Skeletal muscle tissue (tissue), 4 donors: ENCODE measurements around the gene ZNF700. TPM values are rescaled to one million over a fixed set of nuclear protein-coding genes. Genes with fewer than 3 reads are reported as not detected.
A peak's percentile ranks its signal among the peaks of the same experiment; 100 is the strongest.
"Not testable (repeated sequence)": the region's sequence is repeated elsewhere in the genome, so short reads cannot be mapped to it uniquely, and the experiment has no call there.

ENCODE experiments used
- H3K27ac ChIP-seq: one replicate; pipeline ENCODE4 v1.7.0; 2013; ENCODE audit warnings: mild to moderate bottlenecking, low read depth, low read length, inconsistent platforms
- H3K27me3 ChIP-seq, 3 donors: one replicate each; pipeline ENCODE4 v1.7.0; 2013; ENCODE audit warnings: low read length in 3 of 3; ENCODE audit not compliant: control insufficient read depth in 3 of 3, insufficient read depth in 3 of 3
- H3K36me3 ChIP-seq, 3 donors: one replicate each; pipeline ENCODE4 v1.7.0; 2013; ENCODE audit warnings: low read length in 3 of 3; ENCODE audit not compliant: control insufficient read depth in 3 of 3, insufficient read depth in 3 of 3
- H3K4me1 ChIP-seq, 3 donors: one replicate each; pipeline ENCODE4 v1.7.0; 2013; ENCODE audit warnings: low read length in 3 of 3, mild to moderate bottlenecking in 3 of 3; ENCODE audit not compliant: control insufficient read depth in 3 of 3, insufficient read depth in 3 of 3
- H3K4me3 ChIP-seq, 3 donors: one replicate each; pipeline ENCODE4 v1.7.0; 2013; ENCODE audit warnings: low read length in 3 of 3
- H3K9ac ChIP-seq, 3 donors: one replicate each; pipeline ENCODE4 v1.7.0; 2013; ENCODE audit warnings: low read length in 3 of 3, mild to moderate bottlenecking in 3 of 3, moderate library complexity in 2 of 3, low read depth in 1 of 3
- H3K9me3 ChIP-seq, 3 donors: one replicate each; pipeline ENCODE4 v1.7.0; 2013; ENCODE audit warnings: low read length in 3 of 3; ENCODE audit not compliant: control insufficient read depth in 3 of 3
- total RNA-seq: library from RNA; depleted of rRNA; stranded (reverse); fragments of >200 nt; gene quantifications from one replicate; pipeline ENCODE4 v1.2.3, GENCODE V29; 2014
- donor health status: Osteomylitis.

ZNF700 gene
- total RNA-seq = 6.3 TPM

DNA sequence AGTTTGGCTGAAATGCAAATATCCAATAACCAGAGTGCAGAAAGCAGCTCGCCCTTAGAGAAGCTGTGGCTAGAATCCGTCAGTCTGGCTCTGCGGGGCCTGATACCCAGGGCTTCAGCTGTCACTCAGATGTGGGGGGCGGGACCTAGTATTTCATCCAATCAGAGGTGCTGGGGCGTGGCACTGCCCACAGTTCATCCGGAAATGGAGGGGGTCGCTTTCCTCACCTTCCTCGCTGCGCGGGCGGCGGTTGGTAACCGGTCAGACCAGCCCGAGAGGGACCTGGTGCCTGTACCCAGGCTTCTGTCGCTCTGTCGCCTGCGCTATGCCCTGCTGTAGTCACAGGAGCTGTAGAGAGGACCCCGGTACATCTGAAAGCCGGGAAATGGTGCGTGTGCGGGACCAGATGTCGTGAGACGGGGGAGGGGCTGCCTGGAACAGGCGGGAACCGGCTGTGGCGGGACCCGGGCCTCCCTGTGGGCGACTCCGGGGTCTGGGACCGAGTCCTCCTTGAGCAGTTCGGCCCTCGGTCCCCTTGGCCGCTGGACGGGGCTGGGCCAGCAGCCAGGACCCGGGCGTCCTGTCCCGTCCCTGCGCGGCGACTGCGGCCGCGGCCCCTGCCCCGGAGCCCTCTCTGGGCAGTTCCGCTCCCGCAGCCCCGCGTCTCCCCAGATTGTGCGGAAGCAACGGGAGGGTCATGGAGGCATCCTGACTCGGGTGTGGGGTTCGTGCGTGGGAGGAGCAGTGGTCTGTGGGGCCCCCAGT lies at the start of gene ZNF700:
TSS of gene ZNF700 (plus strand) at position 222 of the 765 bp plus-strand sequence. CDS start at position 326, 104 bp downstream.
- Histone ChIP-seq H3K4me1 (peaks cover 12 to 18% (median 15%) of the 10 kb centered on the region in 3 donors), H3K4me3 (peak within 1 kb of the TSS; percentile 92 to 96 (median 96)), H3K36me3 (peaks cover 0 to 2% (median 0%) of the 10 kb centered on the region in 3 donors), H3K27me3 (no peaks in the 10 kb centered on the region), H3K9ac (peak within 1 kb of the TSS; percentile 84 to 90 (median 87)), H3K9me3 (no peaks in the 10 kb centered on the region), H3K27ac (peak within 1 kb of the TSS; percentile 92)

DNA sequence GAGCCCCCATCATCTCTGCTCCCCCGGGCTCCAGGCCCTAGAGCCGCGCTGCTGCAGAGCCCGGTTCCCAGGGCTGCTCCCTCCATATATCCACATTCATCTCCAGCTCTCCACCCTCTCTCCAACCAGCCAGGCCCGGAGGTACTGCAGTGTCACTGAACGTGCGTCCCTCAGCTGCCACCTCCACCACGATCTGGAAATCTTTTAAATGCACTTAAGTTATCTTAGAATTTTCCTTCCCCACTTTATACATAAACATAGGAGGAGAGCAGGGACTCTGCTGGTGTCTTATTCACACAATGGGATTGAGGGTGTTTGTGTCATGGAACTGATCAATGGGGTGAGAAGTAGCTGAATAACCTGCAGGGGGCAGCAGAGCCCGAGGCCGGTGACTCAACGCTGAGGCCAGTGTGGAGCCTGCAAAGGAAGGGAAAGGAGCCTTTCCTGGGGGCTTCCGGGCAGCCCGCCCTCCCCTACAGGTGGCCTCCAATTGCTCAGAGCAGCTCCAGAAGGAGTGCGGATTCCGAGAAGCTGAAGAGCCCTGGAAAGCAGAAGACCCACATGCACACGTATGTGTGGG lies 45.1 kb upstream of the ZNF700 start:
- not testable (repeated sequence) for H3K36me3 ChIP-seq, H3K27ac ChIP-seq, H3K9me3 ChIP-seq, H3K27me3 ChIP-seq, H3K9ac ChIP-seq, H3K4me3 ChIP-seq, H3K4me1 ChIP-seq

DNA sequence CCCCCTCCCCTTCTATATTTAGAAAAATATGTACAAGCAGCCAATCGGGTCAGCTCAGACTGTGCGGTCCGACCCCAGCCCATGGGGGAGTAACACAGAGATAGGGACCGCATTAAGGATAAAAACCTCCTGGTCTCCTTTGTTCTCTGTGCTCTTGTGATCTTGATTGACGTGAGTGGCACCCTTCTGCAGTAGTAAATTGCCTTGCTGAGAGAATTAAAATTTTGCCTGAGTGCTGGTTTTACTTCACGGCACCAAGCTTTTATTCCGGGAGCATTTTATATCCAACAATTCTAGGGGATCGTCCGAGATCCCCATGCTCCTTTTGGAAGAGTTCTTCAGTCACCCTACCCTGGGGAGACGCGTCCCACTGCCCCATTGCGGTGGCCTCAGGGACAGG lies 44.3 kb upstream of the ZNF700 start:
- Histone ChIP-seq H3K4me3 (no peak overlapping the region), H3K36me3 (no peaks in the 10 kb centered on the region), H3K27ac (no peak overlapping the region), H3K4me1 (peaks cover 0 to 2% (median 0%) of the 10 kb centered on the region in 3 donors), H3K9me3 (no peaks in the 10 kb centered on the region), H3K9ac (no peak overlapping the region), H3K27me3 (no peaks in the 10 kb centered on the region)

DNA sequence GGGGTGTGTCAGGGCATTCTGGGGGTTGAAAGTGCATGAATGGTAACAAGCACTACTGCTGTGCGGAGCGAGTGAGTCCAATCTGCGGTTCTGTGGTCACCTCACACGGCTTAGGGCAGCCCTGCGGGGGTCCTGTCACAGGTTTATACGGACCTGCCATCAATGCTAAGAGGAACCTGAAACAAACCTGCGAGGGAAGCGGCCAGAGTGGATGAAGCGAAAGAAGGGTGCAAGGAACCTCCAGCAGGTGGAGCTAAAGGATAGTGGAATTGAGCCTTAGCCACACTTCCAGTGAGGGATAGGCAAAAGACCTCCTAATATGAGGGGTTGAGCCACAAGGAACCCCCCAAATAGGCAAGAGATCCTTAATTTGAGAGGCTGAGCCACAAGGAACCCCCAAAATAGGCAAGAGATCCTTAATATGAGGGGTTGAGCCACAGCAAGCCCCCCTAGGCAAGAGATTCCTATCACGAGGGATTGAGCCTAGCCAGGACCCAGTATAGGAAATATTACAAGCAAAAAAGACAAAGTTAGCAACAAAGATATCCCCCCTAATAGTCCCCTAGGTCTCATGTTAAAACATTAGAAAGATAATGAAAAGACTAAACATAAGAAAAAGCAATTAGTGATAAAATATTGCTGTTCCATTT lies 43.6 kb upstream of the ZNF700 start:
- Histone ChIP-seq H3K27ac (no peak overlapping the region), H3K4me3 (no peak overlapping the region), H3K27me3 (no peaks in the 10 kb centered on the region), H3K9ac (no peak overlapping the region), H3K4me1 (peaks cover 0 to 2% (median 0%) of the 10 kb centered on the region in 3 donors), H3K9me3 (no peaks in the 10 kb centered on the region), H3K36me3 (no peaks in the 10 kb centered on the region)

DNA sequence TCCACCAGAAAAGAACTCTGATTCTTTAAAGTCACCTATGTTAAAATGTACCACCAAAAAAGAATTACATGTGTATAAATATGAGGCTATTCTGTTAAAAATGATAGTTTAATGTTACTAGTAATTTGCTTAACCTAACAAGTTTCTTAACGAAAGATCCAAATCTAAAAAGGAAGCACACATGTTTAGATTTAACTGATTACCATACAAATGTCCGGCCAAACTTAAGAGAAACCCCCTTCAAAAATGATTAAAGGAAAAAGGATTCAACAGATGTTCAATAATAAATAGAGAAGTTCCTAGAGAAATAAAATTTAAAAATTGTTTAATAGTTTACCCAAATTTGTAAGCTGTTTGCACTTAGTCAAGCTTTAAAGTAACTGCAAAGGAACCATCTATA lies 42.3 kb upstream of the ZNF700 start:
- Histone ChIP-seq H3K36me3 (no peaks in the 10 kb centered on the region), H3K9me3 (no peaks in the 10 kb centered on the region), H3K27me3 (no peaks in the 10 kb centered on the region), H3K27ac (no peak overlapping the region), H3K9ac (no peak overlapping the region), H3K4me3 (no peak overlapping the region), H3K4me1 (peaks cover 3 to 8% (median 5%) of the 10 kb centered on the region in 3 donors)

DNA sequence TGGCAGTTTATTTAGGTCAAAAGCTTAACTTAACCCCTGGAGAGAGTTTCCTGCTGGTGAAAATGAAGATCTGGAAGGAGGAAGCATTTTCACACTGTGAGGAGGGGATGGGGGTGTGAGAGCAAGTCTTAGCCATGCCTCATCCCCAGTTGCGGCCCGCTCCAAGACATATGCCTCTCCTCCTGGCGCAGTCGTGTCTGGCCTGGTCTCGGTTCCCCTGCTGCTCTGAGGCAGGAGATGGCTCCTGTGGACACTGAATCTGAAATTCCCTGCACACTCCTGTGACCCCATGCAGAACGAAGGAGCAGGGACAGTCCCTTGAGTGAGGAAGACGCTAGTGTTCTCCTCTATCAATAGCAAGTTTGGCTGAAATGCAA lies 37.7 kb upstream of the ZNF700 start:
- Histone ChIP-seq H3K27ac (peak overlapping the region; percentile 77), H3K9me3 (no peaks in the 10 kb centered on the region), H3K4me3 (peak overlapping the region; percentile 85 to 94 (median 90)), H3K4me1 (peaks cover 3 to 12% (median 5%) of the 10 kb centered on the region in 3 donors), H3K9ac (peak overlapping the region in 2 of 3 donors; percentile 81 to 86), H3K27me3 (no peaks in the 10 kb centered on the region), H3K36me3 (no peaks in the 10 kb centered on the region)

DNA sequence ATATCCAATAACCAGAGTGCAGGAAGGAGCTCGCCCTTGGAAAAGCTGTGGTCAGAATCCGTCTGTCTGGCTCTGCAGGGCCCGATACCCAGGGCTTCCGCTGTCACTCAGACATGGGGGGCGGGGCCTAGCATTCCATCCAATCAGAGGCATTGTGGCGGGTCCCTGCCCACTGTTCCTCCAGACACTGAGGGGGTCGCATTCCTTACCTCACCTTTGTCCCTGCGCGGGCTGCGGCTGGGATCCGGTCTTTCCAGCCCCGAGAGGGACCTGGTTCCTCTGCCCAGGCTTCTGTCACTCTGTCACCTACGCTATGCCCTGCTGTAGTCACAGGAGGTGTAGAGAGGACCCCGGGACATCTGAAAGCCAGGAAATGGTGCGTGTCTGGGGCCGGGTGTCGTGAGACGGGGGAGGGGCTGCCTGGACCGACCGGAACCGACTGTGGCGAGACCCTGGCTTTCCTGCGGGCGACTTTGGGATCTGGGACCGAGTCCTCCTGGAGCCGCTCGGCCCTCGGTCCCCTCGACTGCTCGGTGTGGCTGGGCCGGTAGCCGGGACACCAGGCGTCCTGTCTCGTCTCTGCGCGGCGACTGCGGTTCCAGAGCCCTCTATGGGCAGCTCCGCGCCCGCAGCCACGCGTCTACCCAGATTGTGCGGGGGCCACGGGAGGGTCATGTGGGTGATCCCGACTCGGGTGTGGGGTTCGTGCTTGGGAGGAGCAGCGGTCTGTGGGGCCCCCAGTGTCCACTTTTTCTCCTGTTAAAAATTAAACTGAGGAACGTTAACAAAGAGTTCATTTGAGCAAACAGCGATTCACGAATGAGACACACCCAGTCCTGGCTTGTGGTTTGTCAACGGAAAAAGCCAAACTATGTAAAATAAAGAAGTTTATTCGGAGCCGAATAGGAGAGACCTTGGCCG lies 37.0 kb upstream of the ZNF700 start, which contains the start of gene ZNF69:
TSS of gene ZNF69 (plus strand) at position 172 of the 921 bp plus-strand sequence. CDS start at position 314, 142 bp downstream.
- Histone ChIP-seq H3K4me1 (peaks cover 3 to 12% (median 5%) of the 10 kb centered on the region in 3 donors), H3K27ac (peak within 1 kb of the TSS; percentile 77), H3K27me3 (no peaks in the 10 kb centered on the region), H3K9me3 (no peaks in the 10 kb centered on the region), H3K36me3 (no peaks in the 10 kb centered on the region), H3K9ac (peak within 1 kb of the TSS; percentile 81 to 86 (median 83)), H3K4me3 (peak within 1 kb of the TSS; percentile 85 to 94 (median 90))

DNA sequence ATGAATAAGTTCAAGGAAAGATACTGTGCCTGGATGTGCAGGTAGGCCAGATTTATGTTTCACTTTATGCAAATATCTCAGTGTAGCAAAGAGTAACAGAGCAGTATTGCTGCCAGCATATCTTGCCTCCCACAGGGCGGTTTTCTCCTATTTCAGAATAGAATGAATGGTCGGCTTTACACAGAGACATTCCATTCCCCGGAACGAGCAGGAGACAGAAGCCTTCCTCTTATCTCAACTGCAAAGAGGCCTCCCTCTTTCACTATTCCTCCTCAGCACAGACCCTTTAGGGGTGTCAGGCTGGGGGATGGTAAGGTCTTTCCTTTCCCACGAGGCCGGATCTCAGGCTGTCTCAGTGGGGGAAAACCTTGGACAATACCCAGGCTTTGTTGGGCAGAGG lies 35.0 kb upstream of the ZNF700 start:
- not testable (repeated sequence) for H3K9ac ChIP-seq, H3K4me3 ChIP-seq, H3K27ac ChIP-seq, H3K36me3 ChIP-seq, H3K27me3 ChIP-seq, H3K9me3 ChIP-seq
- peaks cover 3 to 12% (median 5%) of the 10 kb centered on the region in 3 donors for H3K4me1 ChIP-seq

DNA sequence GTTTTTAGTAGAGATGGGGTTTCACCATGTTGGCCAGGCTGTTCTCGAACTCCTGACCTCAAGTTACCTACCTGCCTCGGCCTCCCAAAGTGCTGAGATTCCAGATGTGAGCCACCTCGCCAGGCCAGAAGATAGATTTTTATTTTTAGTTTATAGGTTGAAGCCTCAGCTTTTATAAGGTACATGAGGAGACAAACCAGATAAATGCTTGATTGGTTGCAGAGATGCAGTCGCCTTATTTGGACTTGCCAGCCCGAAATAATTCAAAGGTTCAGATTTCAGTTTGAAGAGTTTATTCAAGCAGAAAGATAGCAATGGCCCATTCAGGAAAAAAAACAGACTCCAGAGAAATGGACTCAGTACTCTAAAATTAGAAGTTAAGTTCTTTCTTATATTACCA lies 34.3 kb upstream of the ZNF700 start:
- Histone ChIP-seq H3K9ac (no peak overlapping the region), H3K4me1 (peaks cover 3 to 12% (median 5%) of the 10 kb centered on the region in 3 donors), H3K9me3 (no peaks in the 10 kb centered on the region), H3K27ac (no peak overlapping the region), H3K36me3 (peaks cover 0 to 4% (median 0%) of the 10 kb centered on the region in 3 donors), H3K27me3 (no peaks in the 10 kb centered on the region), H3K4me3 (no peak overlapping the region)
